Activated CD8-positive, alpha-beta memory T cell treated with anti-CD3 and anti-CD28 coated beads, Interleukin-2, amount 50 U/mL, for 1 hour (primary cell): ENCODE results near the gene TTLL13.

Experiments
- DNase-seq: peaks from one replicate; pipeline ENCODE4 v3.0.0-alpha.2; 2020; ENCODE audit errors: extremely low read depth

TTLL13 gene

DNA sequence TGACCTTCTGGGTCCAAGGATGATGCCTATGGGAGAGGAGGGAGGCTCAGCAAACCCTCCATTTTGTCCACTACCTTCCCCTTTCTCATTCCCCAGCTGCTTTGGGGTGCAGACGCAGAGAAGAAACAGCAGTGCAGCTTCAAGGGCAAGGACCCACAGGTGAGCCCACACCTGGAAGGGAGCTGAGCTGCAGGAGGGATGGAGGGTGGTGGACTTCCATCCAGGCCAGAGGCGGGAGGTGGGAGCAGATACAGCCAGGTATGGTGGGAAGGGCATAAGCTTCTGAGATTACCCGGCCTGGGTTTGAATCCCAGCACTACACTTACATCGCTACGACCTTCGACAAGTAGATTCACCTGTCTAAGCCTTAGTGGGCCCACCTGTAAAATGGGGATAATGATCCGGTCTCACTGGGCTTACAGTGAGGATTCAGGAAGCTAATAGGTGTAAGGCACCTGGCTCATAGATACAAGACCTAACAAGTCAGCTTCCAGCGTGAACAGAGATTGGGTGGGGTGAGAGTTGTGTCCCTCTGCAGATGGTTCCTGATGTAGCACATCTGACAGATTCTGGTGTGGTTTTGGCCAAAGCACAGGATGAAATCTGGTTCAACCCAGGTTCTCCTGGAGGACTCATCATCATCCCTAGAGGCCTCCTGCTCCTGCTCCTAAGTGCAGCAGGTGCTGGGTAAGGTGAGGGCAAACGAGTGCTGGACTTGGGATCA lies 31.5 kb upstream of the TTLL13 start:
- no peak for DNase-seq

- no peak for DNase-seq
Measured at GRCh38 chr15:90219421-90220141, 29.8 kb upstream of the TTLL13 start.

DNA sequence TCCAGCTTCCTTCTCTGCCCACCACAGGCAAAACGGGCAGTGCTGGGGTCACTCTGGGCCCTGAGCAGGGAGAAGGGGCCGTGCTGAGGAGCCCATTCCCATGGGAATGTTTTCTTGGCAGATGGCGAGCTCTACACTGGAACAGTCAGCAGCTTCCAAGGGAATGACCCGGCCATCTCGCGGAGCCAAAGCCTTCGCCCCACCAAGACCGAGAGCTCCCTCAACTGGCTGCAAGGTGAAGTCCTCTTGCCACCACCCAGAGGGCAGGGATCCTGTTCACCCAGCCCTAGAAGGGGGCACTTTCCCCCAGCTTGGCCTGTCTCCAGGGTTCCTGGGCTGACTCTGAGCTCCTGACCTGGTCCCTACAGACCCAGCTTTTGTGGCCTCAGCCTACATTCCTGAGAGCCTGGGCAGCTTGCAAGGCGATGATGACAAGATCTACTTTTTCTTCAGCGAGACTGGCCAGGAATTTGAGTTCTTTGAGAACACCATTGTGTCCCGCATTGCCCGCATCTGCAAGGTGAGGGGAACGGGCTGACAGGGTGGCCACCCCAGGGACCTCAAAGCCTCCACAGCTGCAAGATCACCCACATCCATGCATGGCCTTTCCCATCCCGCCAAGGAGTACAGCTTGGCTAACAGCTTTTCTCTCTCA lies 28.0 kb upstream of the TTLL13 start:
- no peak for DNase-seq

- no peak for DNase-seq
Measured at GRCh38 chr15:90222547-90222946, 26.8 kb upstream of the TTLL13 start.

DNA sequence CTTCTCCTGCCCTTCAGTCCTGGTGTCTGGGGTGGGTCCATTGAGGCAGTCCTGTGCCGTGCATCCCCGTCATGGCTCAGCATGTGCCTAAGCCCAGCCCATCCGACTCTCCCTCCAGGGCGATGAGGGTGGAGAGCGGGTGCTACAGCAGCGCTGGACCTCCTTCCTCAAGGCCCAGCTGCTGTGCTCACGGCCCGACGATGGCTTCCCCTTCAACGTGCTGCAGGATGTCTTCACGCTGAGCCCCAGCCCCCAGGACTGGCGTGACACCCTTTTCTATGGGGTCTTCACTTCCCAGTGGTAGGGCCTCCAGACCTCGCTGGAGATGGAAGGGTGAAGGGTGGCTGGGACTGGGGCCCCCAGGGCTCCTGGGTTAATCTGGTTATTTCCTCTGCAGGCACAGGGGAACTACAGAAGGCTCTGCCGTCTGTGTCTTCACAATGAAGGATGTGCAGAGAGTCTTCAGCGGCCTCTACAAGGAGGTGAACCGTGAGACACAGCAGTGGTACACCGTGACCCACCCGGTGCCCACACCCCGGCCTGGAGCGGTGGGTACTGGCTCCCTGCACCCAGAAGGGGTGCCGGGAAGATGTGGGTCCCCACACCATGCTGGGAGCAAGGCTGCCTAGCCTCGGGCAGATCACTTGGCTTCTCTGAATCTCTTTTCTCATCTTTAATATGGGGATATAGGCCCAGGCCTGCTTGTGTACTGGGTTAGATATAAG lies 25.8 kb upstream of the TTLL13 start:
- DNase-seq = no peak

- no peak for DNase-seq
Measured at GRCh38 chr15:90225047-90225446, 24.3 kb upstream of the TTLL13 start.

DNA sequence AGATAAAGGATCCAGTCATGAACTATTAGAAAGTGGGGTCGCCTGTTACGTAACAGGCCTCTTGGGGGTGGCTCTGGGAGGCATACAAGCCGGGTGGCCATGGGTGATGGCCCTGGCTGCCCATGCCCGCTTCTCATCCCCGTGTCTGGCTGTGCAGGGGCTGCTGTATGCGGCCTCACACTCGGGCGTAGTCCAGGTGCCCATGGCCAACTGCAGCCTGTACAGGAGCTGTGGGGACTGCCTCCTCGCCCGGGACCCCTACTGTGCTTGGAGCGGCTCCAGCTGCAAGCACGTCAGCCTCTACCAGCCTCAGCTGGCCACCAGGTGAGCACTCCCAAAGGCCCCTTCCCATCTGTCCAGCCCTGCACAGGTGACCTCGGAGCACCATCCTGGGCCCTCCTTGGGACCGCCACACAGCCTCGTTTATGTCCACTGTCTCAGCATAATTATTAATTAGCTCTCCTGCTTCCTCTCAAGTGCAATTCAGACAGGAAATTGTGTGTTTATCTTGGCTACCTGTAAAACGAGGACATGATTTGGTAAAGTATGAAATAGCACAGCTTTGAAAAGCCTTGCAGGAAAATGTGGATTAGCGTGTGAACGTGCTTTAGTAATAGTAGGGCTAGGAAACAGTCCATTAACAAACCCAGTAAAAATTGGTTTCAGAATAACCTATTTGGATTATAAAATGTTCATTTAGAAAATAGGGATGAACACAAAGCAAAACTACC lies 23.7 kb upstream of the TTLL13 start:
- DNase-seq = no peak

DNA sequence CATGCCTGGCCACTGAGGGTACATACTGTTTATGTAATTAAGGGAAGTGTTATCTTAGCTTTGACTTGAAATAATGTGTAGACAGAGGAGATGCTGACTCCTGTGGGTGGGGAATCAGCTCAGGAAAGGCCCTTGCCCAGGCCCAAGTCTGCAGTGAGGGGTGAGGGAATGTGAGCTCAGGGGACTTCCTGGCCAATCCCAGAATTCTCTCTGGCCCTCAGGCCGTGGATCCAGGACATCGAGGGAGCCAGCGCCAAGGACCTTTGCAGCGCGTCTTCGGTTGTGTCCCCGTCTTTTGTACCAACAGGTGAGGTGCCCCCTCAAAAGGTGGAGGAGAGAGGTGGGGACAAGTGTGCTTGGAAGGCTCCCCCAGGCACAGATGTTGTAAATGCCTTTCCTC lies 22.0 kb upstream of the TTLL13 start:
- no peak for DNase-seq

- DNase-seq = no peak
Measured at GRCh38 chr15:90227816-90228772, 21.3 kb upstream of the TTLL13 start.

- DNase-seq = no peak
Measured at GRCh38 chr15:90228960-90229359, 20.4 kb upstream of the TTLL13 start.

DNA sequence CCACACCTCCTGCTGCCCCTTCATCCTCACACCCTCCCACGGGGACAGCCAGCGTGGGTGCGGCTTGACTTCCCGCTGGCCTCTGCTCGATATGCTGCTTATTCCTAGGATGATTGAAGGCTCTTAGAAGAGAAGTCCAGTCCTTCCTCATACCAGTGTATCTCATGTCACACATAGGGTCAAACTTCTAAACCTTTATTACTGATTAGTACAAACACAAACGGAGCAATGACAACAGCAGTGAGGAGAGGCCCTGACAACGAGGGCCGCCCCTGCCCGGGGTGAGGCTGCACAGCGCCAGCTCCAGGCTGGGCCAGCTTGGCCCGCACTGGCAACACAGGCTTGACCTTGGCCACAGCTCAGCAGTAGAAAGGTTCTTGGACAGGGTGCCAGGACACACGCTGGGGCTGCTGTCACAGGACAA lies 19.3 kb upstream of the TTLL13 start:
- no peak for DNase-seq

DNA sequence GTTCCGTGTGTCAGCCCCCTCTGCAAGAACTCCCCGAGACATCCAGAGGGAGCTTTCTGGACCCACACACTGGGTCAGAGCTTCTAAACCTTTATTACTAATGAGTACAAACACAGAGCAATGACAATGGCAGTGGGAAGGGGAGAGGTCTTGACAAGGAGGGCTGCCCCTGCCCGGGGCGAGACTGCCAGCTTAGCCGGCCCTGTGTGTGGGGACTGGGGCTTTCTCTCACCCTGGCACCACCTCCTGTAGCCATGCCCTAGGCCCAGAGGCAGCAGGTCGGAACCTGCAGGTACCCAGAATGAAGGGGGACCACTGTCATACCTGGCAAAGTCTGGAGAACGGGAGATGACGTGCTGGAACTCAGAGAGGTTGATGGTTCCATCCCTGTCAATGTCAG lies 18.7 kb upstream of the TTLL13 start:
- DNase-seq = no peak

- peak; percentile 77 for DNase-seq
Measured at GRCh38 chr15:90231028-90232017, 18.0 kb upstream of the TTLL13 start.

GRCh38 chr15:90232196-90232595 lies 17.2 kb upstream of the TTLL13 start:
- no peak for DNase-seq

GRCh38 chr15:90232941-90233386 lies 16.4 kb upstream of the TTLL13 start:
- DNase-seq = no peak

DNA sequence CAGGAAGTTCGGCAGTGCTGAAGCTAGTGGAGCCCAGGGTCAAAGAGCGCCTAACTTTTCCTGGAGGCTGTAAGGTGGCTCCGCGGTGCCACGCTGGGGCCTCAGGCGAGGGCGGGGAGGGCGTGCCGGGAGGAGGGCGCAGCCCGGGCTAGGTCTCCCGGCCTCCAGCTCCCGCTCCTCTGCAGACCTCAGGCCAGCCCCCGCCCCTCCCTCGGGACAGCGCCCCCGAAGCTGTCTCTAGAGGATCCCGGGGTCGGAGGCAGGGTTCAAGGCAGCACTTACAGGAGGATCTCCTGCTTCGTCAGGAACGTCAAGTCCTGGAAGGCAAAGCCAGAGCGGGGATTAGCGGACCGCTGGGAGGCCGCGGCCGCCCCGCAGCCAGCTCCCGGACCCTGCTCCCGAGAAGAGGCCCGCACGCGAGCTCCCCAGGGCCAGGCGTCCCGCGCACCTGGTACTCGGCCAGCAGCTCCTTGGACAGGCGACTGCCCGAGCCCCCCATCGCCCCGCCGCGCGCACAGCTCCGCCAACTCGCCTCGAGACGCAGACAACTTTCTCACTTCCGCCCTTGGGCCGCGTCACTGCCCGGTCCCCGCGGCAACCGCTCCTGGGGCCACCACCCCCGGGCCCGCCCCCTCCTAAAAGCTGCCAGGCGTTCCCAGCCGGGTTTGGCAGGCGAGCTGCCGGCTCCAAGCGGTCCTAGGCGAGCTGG lies 15.8 kb upstream of the TTLL13 start, which contains the start of gene CIB1:
Gene CIB1, minus strand, starts transcription at position 555 of the 709 bp plus-strand sequence. Its CDS starts 56 bp downstream, at position 499.
- peak; percentile 86 for DNase-seq

DNA sequence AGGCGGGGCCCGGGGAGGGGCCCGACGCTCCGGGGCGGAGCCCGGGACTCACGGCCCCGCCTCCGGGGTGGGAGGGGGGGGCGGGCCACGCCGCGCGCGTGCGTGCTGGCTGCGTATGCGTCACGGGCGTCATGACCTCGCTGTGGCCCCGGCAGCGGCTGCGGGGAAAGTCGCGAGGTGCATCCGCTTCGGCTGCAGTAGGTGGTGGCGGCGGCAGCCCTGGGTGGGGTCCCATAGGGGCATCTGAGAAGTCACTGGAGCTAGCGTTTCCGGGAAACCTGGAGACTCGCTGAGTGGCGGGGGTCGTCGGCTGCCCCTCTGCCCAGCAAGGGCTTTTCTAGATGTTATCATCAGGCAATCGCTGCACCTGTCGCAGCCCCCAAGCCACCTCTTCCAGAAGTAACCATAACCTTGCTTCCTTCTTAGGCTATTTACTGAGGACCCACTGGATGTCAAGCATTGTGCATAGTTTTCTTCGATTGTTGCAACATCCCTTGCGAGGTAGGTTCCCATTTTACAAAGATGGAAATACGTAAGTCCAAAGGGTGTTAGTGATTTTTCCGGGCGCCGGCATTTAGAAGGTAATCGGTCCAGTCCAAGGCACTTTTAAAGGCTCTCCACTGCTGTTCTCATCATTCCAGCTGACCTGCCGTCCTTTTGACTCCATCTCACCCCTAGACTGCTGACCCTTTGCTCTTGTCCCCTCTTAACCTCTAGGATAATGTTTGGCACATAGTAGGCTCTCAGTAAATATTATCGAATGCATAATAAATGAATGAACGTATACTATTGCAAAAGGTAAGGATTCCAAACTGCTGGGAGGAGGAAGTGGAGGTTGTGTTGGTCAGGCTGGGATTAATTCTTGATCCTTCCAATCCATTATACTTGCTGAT lies 15.0 kb upstream of the TTLL13 start, which contains the start of gene GDPGP1:
Gene GDPGP1, plus strand, starts transcription at position 114 of the 893 bp plus-strand sequence. CDS start 6,700 bp downstream, outside the sequence.
- DNase-seq = no peak
